Endothelial cell (in vitro differentiated cells): ENCODE data around the gene NDRG3. TPM values are rescaled to one million over a fixed set of nuclear protein-coding genes. Genes with fewer than 3 reads are reported as not detected.

Source experiments
- DNase-seq: peaks from one replicate; pipeline ENCODE4 v3.0.0; 2021; ENCODE audit warnings: low spot score
- H3K27ac Mint-ChIP-seq: one replicate; pipeline ENCODE4 v1.8.0; 2021; ENCODE audit warnings: mixed read lengths, inconsistent platforms; ENCODE audit not compliant: unreplicated experiment
- H3K27me3 Mint-ChIP-seq: one replicate; pipeline ENCODE4 v1.8.0; 2021; ENCODE audit warnings: mild to moderate bottlenecking, moderate library complexity, mixed read lengths, inconsistent platforms; ENCODE audit not compliant: unreplicated experiment
- H3K36me3 Mint-ChIP-seq: one replicate; pipeline ENCODE4 v1.8.0; 2021; ENCODE audit warnings: mild to moderate bottlenecking, low read depth, mixed read lengths, inconsistent platforms; ENCODE audit not compliant: unreplicated experiment
- H3K4me1 Mint-ChIP-seq: one replicate; pipeline ENCODE4 v1.8.0; 2021; ENCODE audit warnings: mild to moderate bottlenecking, mixed read lengths, inconsistent platforms; ENCODE audit not compliant: unreplicated experiment
- H3K4me3 Mint-ChIP-seq: one replicate; pipeline ENCODE4 v1.8.0; 2021; ENCODE audit warnings: mild to moderate bottlenecking, mixed read lengths, inconsistent platforms; ENCODE audit not compliant: unreplicated experiment
- H3K9me3 Mint-ChIP-seq: one replicate; pipeline ENCODE4 v1.8.0; 2021; ENCODE audit warnings: mixed read lengths, inconsistent platforms; ENCODE audit not compliant: unreplicated experiment
- CTCF ChIP-seq: fragments of 200-600 bp; sonication (generic); IDR thresholded peaks from one replicate; pipeline ENCODE4 v1.5.0; 2021; ENCODE audit warnings: antibody characterized with exemption; ENCODE audit not compliant: unreplicated experiment
- long read RNA-seq: library from polyadenylated mRNA; unstranded; transcript quantifications from one replicate; pipeline ENCODE4 v2.0.0, GENCODE V29; 2020; ENCODE audit not compliant: unreplicated experiment
- total RNA-seq: library from RNA; stranded (reverse); fragmentation: NEBNext Ultra II Directional; extraction: Animal tissue kit (Norgen Biotek cat#: 25700); gene quantifications from one replicate; pipeline ENCODE4 v1.2.1, GENCODE V29; 2021; ENCODE audit not compliant: unreplicated experiment

NDRG3 gene
- 14.2 TPM for total RNA-seq
- long read RNA-seq, partial matches to known transcripts: 2 of 7 reads
- long read RNA-seq, other reads (novel, unspliced or antisense): 1 of 7 reads

DNA sequence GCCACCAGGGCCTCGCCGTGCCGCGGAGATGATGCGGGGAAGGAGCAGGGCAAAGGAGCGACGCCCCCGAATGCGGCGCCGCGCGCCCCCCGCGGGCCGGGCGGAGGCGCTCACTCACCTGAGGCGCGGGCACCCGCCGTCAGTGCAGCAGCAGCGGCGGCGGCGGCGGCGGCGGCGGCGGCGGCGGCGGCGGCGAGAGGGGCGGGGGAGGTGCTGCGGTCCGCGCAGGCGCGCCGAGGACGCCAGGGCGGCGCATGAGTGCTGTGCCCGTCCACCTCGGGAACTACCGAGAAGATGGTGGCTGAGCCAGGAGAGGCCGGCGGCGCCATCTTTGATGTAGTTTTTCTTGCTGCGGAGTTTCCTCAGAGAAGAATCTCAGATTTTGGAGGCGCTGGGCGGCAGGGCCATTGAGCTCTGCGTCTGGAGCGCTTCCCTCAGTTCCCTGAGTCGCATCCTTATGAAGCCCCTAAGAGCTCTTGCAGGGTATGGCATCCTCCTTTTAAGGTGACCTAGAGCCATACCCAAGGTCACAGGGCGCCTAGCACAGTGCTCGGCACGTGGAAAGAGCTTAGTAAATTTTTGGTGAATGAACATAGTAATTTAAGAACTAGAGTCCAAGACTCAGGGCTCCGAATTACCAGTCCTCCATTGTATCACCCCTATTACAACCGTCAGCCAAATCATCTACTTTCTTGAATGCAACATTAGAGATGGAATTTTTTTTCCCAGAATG is at the start of gene NDRG3:
Gene NDRG3, minus strand, starts transcription at position 164 of the 733 bp plus-strand sequence. CDS start 24,355 bp downstream, outside the sequence.
- Mint-ChIP-seq H3K27me3 (peaks cover 6% of the 10 kb centered on the region), H3K4me3 (peak within 1 kb of the TSS; percentile 94), H3K27ac (peak within 1 kb of the TSS; percentile 79), H3K9me3 (no peaks in the 10 kb centered on the region), H3K4me1 (peaks cover 6% of the 10 kb centered on the region), H3K36me3 (peaks cover 5% of the 10 kb centered on the region)
- DNase-seq: peak; percentile 89
- TF ChIP-seq CTCF: no peak

DNA sequence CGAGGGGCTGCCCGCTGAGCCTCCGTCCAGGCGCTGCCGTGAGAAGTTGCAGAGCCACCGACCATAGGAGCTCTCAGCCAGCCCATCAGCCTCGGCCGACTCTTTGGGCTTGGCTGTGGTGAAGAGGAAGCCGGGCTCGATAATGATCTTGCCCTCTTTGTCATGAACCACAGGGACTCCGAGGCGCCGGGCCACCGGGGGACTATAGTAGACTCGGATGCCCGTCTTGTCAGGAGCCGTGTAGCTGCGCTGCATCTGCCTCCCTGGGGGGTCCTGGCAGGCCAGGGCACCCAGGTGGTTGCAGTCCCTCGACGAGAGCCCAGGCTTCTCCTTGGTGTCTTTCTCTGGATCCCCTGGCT is 48.2 kb upstream of the NDRG3 start:
- TF ChIP-seq CTCF: no peak
- Mint-ChIP-seq H3K36me3 (peaks cover 37% of the 10 kb centered on the region), H3K9me3 (no peaks in the 10 kb centered on the region), H3K27ac (no peak overlapping the region), H3K4me3 (no peak overlapping the region), H3K27me3 (peaks cover 7% of the 10 kb centered on the region), H3K4me1 (no peaks in the 10 kb centered on the region)
- DNase-seq: no peak

DNA sequence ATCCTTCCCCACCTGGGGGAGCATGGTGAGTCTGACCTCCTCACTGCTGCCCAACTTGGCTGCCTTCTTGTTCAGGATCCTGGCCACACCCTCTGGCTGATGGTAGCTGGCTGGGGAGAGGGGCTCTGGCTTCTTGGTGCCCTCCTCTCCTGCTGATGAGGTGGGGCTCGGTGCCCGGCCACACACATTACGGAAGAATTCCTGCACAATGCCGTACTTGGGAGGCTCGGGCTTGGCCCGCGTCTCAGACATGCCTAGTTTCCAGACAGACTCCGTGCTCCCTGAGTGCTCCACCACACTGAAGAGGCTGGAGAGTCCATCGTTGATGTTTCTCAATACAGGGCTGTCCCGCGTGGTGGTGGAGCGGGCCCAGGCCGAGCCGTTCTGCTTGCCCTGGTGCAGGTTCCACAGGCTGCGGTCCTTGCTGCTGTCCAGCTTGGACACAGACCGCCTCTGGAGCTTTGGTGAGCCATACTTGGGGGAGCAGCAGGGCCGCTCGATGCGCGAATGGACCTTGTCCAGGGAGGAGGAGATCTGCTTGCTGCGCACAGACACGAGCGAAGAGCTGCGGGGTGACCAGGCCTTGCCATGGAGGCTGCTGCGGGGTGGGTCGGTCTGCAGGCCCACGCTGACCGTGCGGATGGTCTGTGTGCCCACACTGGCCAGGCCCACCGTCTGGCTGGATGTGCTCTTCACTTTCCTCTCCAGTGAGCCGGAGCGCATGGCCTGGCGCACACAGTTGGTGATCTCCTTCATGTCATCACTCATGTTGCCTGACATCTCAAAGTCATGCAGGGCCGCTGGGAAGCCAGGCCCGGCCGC is 47.6 kb upstream of the NDRG3 start:
- H3K4me3 Mint-ChIP-seq: no peak overlapping the region
- peaks cover 7% of the 10 kb centered on the region for H3K27me3 Mint-ChIP-seq
- no peak overlapping the region for H3K27ac Mint-ChIP-seq
- no peaks in the 10 kb centered on the region for H3K9me3 Mint-ChIP-seq
- no peaks in the 10 kb centered on the region for H3K4me1 Mint-ChIP-seq
- no peak for DNase-seq
- H3K36me3 Mint-ChIP-seq: peaks cover 36% of the 10 kb centered on the region
- no peak for TF ChIP-seq CTCF

GRCh38 chr20:36792422-36792821 is 46.5 kb upstream of the NDRG3 start:
- H3K4me3 Mint-ChIP-seq: no peak overlapping the region
- peaks cover 7% of the 10 kb centered on the region for H3K27me3 Mint-ChIP-seq
- H3K9me3 Mint-ChIP-seq: no peaks in the 10 kb centered on the region
- TF ChIP-seq CTCF: no peak
- H3K4me1 Mint-ChIP-seq: no peaks in the 10 kb centered on the region
- no peak overlapping the region for H3K27ac Mint-ChIP-seq
- DNase-seq: peak; percentile 19
- peaks cover 31% of the 10 kb centered on the region for H3K36me3 Mint-ChIP-seq
